Stimulated activated CD4-positive, alpha-beta T cell treated with anti-CD3 and anti-CD28 coated beads, Interleukin-1b, Interleukin-23, amount 100 ng/mL, for 1 hour (primary cell): ENCODE data around the gene EIF6.

Experiments
- DNase-seq, 2 donors: peaks; one replicate each; pipeline ENCODE4 v3.0.0-alpha.2; 2020; ENCODE audit warnings: low read depth in 2 of 2

The EIF6 gene

DNA sequence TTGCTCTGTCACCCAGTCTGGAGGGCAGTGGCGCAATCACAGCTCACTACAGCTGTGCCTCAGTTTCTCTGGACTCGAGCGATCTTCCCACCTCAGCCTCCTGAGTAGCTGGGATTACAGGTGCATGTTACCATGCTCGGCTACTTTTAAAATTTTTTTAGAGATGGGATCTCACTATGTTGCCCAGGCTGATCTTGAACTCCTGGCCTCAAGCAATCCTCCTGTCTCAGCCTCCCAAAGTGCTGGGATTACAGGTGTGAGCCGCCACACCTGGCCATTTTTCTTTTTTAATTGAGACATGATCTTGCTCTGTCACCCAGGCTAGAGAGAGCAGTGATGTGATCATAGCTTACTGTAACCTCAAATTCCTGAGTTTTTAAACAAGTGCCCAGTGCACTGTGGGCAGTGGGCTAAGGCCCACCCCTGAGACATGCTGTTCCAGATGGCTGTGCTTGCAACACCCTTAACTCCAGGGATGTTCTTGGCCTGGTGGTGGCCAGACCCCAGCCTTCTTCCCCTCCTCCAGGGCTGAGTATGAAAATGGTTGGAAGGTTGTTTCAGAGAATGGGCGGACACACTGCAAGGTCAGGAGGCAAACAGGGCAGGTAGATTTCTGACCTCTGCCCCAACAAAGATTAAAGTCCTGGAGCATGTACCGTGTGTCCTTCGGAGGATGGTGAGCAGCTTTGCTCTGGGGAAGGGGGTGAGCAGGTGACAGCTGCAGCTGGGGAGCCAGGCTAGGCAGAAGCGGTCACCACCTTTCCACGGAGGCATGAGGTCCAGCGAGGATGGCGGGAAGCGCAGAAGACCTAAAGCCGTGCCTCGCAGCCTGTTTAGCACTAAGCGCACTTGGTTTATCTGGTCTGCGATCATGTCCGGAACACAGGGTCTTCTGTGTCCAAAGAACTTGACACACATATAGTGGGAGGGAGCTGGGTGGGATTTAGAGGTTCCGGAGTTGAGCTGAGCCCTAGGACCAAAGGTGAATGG lies 9.0 kb upstream of the EIF6 start:
- no peak for DNase-seq

GRCh38 chr20:35292504-35293285 lies 8.1 kb upstream of the EIF6 start:
- no peak for DNase-seq

- no peak for DNase-seq
Observed at GRCh38 chr20:35291654-35292503, 7.3 kb upstream of the EIF6 start, which contains the start of gene FAM83C. Gene FAM83C (minus strand): TSS chr20:35292425. CDS start chr20:35292304, 121 bp downstream.

GRCh38 chr20:35290887-35291417 lies 6.4 kb upstream of the EIF6 start:
- DNase-seq, result no peak

DNA sequence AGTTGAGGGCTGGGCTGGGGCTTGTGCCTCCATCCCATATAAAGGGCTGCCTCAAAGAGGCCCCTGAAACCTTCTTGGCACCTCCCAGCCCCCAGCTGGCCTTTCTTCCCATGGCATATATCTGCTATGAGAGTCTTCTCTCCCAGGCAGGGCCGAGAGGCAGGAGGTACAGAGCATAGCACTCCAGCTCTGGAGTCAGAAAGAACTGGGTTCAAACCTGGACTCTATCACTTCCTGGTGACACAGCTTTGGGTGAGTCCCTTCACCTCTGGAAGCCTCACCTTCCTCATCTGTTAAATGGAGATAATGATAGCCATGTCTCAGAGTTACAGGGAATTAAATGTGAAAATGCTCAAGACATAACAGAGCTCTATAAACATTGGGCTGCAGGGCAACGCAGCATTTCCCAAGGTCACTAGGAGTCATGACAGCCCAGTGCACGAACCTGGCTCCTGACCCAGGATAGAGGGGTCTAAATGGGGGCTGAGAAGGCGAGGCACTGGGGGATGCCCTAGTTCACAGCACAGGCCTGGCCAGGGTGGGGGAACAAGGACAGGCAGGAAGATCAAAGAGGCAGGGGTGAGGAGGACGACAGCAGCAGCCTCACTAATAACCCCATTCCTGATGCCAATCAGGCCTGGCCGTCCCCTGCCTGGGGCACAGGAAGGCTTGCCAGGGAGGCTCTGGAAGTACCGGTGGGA lies 5.8 kb upstream of the EIF6 start:
- DNase-seq, result no peak

DNA sequence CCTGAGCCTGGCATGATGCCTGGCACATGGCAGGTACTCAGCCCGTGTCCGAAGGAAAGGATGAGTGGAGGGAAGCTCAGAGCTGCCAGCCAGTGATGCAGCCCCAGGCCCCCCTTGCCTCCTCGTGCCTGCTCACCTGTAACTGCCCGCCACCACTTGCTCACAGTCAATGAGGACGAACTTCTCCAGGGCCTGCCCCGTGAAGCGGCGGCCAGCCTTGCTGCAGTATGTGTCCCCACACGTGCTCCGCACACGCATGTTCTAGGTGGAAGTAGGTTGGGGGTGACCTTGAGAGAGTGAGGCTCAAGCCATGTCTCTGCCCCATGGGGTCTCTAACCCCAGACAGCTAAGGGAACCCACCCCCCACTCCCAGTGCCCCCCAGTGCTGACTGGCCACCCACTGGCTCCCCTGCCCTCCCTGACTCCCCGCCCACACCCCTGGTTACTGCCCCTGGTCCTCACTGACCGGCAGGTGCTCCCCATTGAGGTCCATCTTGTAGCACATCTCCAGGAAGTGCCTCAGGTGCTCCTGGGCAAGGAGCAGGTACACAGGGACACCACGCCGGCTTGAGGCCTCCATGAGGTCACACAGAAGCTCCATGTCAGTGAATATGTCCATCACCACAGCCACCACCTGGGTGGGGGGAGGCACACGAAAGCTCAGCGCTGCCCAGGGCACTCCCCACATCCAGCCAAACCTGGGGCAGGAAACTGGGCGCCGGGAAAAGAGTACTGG lies 3.9 kb upstream of the EIF6 start:
- no peak for DNase-seq

- no peak for DNase-seq
Observed at GRCh38 chr20:35287509-35288324, 3.1 kb upstream of the EIF6 start.

DNA sequence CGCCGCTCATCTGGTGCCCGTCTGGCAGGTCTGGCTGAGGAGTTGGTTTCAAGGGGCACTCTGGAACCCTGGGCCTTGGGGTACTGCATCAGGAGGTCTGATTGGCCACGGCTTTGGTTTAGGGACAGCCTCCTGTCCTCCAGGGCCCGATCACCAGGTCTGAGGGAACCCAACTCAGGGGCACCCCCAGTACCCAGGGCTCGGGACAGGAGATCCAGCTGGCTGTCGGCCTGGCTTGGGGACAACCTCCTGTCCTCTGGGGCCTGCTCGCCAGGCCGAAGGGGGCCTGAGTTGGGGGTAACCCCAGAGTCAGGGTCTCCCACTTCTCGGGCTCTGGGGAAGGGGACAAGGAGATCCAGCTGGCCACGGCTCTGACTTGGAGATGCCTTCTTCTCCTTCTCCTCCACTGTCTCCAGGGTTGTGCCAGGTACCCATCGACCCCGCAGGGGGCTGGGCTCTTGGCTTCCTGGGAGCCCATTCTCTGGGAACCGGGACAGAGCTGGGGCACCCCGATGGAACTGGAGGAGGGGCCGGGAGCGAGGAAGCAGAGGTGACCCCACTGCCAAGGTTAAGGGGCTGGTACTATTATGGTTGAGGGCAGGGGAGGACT lies 2.4 kb upstream of the EIF6 start:
- no peak for DNase-seq

DNA sequence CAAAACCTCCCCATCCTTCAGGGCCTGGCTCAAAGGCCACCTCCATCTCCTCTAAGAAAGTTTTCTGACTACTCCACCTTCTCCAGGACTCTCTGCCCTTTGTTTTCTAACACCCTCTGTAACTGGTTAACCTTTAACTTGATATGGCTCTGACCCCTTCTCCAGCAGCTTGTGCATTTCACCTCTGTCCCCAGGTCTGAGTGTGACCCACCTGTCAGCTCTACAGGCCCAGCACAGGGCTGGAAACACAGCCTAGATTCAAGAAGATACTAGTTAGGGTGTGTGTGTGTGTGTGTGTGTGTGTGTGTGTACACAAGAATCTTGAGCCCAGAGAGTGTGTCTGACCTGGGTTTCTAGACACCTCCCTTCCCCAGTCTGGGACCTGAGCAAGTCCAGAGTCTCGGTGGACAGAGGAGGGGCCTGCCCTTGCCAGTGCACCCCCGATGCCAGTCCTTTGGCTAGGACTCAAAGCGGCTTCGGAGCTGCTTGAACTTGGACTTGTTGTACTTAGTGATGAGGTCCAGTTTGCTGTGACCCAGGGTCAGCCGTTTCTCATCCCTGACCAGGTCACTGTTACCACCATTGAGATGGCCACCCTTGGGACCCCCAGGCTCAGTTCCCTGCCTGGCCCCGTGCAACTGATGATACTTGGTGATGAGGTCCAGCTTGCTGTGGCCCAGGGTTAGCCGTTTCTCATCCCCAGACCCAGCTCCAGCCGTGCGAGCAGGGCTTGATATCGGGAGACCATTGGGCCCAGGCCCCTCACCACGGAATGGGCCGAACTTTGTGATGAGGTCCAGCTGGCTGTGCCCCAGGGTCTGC lies 1.7 kb upstream of the EIF6 start:
- no peak for DNase-seq

GRCh38 chr20:35285806-35286076 lies 1.2 kb upstream of the EIF6 start:
- no peak for DNase-seq

DNA sequence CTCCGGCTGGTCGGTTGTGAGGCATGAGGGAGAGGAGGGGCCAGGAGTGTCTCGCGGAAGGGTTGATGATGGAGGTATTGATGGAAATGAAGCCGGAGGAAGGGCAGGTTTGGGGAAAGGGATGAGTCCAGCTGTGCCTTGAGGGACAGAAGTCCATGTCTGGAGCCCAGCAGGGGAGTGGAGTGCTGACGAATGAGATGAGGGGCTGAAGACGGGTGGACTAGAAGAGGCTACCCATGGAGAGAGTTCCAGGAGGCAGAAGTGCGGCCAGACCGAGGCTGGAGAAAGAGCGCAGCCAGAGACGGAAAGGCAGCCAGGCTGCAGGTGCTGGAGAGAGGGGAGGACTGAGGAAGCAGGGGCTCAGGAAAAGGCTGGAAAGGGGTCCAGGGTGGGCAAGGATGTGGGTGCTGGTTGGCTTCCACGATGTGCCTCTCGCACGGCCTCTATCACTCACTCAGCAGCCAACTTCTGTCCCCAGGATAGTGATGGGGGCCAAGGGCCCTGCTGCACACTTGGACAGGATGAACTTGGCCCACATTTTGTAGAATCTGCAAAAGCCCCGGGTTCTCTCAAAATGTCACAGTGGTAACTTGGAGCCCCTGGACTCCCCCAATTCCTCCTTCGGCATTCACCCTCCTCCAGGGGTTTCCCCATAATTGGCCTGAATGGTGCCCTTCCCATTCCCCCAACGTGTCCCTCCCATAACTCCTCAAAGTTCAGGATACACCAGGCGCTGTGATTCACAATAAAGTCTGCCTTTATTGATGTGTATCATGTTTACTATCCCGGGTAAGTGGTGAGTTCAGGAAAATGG lies 627 bp upstream of the EIF6 start:
- no peak for DNase-seq

DNA sequence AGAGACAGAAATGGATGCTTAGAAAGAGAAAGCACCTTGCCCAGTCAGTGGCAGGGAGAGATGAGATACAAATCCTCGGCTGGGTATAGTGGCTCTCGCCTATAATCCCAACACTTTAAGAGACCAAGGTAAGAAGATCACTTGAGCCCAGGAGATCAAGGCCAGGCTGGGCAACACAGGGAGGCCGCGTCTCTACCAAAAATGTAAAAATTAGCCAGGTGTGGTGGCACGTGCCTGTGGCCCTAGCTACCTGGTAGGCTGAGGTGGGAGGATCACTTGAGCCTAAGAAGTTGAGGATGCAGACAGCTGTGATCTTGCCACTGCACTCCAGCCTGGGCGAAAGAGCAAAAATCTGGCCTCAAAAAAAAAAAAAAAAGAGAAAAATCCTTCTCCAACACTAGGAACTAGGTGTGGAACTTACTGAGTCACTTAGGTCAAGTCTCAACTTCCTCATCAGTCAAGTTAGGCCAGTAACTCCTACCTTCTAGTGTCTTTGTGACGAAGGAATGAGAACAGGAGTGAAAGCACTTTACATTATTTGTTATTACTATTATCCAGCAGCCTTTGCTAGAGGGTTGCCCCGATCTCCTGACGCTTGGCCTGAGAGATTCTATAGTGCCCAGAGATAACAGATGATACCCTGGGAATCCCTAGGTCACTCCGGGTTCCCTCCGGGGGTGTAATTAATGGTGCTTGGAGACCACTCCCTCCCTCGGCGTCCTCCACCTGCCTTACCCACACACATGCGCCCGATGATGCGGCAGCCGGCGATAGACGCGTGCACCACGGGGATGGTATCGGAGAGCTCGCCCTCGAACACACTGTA lies 918 bp downstream of the EIF6 start:
- DNase-seq, result no peak

- DNase-seq, result no peak
Observed at GRCh38 chr20:35281506-35282101, 3.0 kb downstream of the EIF6 start.

DNA sequence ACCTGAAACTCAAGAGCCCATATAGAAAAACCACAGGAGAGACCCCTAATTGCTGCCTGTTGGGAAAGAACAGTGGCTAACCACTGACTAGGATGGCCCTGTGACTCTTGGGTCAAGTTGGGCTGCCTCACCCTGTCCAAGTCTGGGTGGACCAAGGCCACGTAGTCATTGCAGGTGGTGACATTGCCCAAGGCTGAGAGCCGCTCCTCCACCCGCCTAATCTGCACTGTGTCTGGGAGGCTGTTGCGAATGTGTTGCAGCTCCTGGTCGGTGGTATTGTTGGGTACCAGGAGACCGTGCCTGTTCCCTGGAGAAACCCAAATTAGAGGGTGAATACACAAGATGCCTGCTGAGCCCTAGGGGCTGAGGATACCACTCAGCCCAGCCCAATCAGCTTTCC lies 4.0 kb downstream of the EIF6 start:
- DNase-seq, result no peak

GRCh38 chr20:35279533-35280174 lies 4.9 kb downstream of the EIF6 start:
- no peak for DNase-seq

- DNase-seq, result no peak
Observed at GRCh38 chr20:35279040-35279439, 5.5 kb downstream of the EIF6 start.
